Parathyroid adenoma (tissue), 2 donors: ENCODE measurements around the gene LRTM2.

ENCODE experiments used
- H2AFZ ChIP-seq: fragments of 300-600 bp; sonication (generic); one replicate; pipeline ENCODE4 v1.7.0; 2017; ENCODE audit warnings: antibody characterized with exemption, mild to moderate bottlenecking
- H3K27ac ChIP-seq: fragments of 300-600 bp; sonication (generic); one replicate; pipeline ENCODE4 v1.7.0; 2017
- H3K27me3 ChIP-seq: fragments of 300-600 bp; sonication (generic); one replicate; pipeline ENCODE4 v1.7.0; 2017; ENCODE audit warnings: low read length; ENCODE audit not compliant: control insufficient read depth, insufficient read depth
- H3K36me3 ChIP-seq: fragments of 300-600 bp; sonication (generic); one replicate; pipeline ENCODE4 v1.7.0; 2017; ENCODE audit warnings: low read length; ENCODE audit not compliant: control insufficient read depth, insufficient read depth
- H3K4me1 ChIP-seq: fragments of 300-600 bp; sonication (generic); one replicate; pipeline ENCODE4 v1.7.0; 2017; ENCODE audit warnings: control low read depth
- H3K4me2 ChIP-seq: fragments of 300-600 bp; sonication (generic); one replicate; pipeline ENCODE4 v1.7.0; 2017; ENCODE audit warnings: low read length
- H3K4me3 ChIP-seq: fragments of 300-600 bp; sonication (generic); one replicate; pipeline ENCODE4 v1.7.0; 2017; ENCODE audit warnings: low read depth, low read length
- H3K79me2 ChIP-seq: fragments of 300-600 bp; sonication (generic); one replicate; pipeline ENCODE4 v1.7.0; 2017; ENCODE audit warnings: control low read depth
- H3K9ac ChIP-seq: fragments of 300-600 bp; sonication (generic); one replicate; pipeline ENCODE4 v1.7.0; 2017; ENCODE audit warnings: mild to moderate bottlenecking
- H3K9me3 ChIP-seq: fragments of 300-600 bp; sonication (generic); one replicate; pipeline ENCODE4 v1.7.0; 2017; ENCODE audit warnings: low read length; ENCODE audit not compliant: control insufficient read depth
- CTCF ChIP-seq: fragments of 300-600 bp; sonication (generic); IDR thresholded peaks from one replicate; pipeline ENCODE4 v1.7.0; 2017; ENCODE audit warnings: antibody characterized with exemption, mild to moderate bottlenecking
- donor health status: primary hyperparathyroidism.

The LRTM2 gene

DNA sequence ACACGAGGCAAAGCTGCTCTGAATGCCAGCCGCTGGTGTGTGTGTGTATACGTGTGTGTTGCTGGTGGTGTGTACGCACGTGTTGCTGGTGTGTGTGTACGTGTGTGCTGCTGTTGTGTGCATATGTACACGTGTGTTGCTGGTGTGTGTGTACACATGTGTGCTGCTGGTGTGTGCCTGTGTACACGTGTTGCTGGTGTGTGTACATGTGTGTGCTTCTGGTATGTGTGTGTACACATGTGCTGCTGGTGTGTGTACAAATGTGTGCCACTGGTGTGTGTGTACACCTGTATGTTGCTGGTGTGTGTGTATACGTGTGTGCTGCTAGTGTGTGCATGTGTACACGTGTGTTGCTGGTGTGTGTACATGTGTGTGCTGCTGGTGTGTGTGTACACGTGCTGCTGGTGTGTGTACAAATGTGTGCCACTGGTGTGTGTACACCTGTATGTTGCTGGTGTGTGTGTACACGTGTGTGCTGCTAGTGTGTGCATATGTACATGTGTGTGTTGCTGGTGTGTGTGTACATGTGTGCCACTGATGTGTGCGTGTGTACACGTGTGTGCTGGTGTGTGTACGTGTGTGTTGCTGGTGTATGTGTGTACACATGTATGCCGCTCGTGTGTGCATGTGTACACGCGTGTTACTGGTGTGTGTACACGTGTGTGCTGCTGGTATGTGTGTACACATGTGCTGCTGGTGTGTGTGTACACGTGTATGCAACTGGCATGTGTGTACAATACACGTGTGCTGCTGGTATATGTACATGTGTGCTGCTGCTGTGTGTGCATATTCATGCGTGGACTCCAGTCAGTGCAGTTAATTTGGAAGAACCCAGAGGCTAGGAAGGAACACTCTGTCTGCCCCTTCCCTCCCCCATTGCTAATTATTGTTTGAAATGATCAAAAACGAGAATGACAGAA, 50.9 kb downstream of the LRTM2 start:
- no peaks in the 10 kb centered on the region for H3K9me3 ChIP-seq
- H3K4me2 ChIP-seq = no peak overlapping the region
- H3K27ac ChIP-seq = no peak overlapping the region
- H3K36me3 ChIP-seq = no peaks in the 10 kb centered on the region
- no peak overlapping the region for H3K9ac ChIP-seq
- no peak overlapping the region for H3K4me3 ChIP-seq
- no peaks in the 10 kb centered on the region for H3K27me3 ChIP-seq
- no peaks in the 10 kb centered on the region for H3K79me2 ChIP-seq
- H3K4me1 ChIP-seq = no peaks in the 10 kb centered on the region
- no peak overlapping the region for H2AFZ ChIP-seq
- no peak for TF ChIP-seq CTCF

DNA sequence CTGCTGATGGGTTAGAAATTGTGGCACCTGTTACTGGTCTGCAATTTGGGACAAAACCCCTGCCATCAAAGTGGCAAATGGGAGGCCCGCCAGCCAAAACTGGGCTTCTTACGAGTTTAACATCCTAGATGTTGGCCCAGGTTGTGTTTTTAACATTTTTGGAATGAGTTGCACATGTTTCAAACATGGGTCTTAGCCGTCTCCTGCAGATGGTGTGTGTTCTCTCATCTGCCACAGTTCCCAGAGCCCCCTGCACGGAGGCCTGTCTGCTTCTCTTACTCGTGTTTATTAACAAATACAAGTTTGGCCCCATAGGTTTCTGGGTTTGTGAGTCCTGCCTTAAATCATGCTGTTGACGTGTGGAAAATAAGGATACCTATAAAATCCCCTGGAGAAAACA, 51.6 kb downstream of the LRTM2 start:
- TF ChIP-seq CTCF = no peak
- Histone ChIP-seq H3K4me2 (no peak overlapping the region), H3K27ac (no peak overlapping the region), H3K4me1 (no peaks in the 10 kb centered on the region), H3K9ac (no peak overlapping the region), H3K4me3 (no peak overlapping the region), H2AFZ (no peak overlapping the region), H3K27me3 (no peaks in the 10 kb centered on the region), H3K79me2 (no peaks in the 10 kb centered on the region), H3K9me3 (no peaks in the 10 kb centered on the region), H3K36me3 (no peaks in the 10 kb centered on the region)

GRCh38 chr12:1872448-1872847, 52.1 kb downstream of the LRTM2 start:
- Histone ChIP-seq H3K27ac (no peak overlapping the region), H3K79me2 (no peaks in the 10 kb centered on the region), H3K36me3 (no peaks in the 10 kb centered on the region), H3K4me2 (no peak overlapping the region), H2AFZ (no peak overlapping the region), H3K4me1 (no peaks in the 10 kb centered on the region), H3K4me3 (no peak overlapping the region), H3K9me3 (no peaks in the 10 kb centered on the region), H3K9ac (no peak overlapping the region), H3K27me3 (no peaks in the 10 kb centered on the region)
- no peak for TF ChIP-seq CTCF

DNA sequence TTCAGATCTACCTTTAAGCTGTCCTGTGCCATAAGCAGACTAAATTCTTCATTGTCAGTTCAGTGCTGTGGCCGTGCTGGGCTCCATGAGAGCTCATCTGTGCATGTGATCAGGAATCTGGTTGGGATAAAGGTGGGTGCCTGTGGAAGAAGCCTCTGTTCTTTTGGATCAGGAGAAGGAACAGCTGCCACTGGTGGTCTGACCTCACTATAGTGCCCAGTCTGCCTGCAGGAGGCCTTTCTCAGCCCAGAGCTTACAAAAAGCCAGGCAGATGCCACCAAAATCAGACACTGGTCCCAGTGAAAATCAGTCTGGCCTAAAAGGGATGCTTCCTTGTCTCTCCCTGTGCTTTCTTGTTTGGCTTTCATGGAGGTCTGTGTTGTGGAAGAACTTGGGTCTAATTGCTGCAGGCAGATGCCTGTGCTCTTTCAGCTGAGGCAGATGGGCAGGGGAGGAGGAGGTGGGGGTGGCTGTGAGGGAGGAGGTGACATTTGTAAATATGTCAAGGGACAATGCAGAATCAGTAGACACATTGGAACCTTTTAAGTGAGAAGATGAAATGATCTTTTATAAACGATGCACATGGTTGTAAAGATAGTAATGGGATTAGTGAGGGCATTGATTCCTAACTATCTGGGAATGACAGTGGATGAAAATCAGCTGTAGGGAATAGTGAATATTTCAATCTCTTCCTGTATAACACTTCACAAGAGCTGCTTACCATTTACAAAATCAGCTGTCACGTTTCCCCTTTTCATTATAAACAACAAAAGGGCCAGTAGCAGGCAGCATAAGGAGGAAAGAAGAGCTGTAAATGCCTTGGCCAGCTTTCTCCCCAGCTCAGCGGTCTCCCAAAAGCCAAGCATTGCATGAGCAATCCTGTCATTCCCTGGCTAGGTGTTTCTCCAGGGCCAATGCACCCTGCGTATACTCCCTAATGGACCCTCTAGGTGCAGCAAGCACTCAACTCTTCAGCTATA, 53.5 kb downstream of the LRTM2 start:
- TF ChIP-seq CTCF = no peak
- Histone ChIP-seq H3K27ac (no peak overlapping the region), H3K79me2 (no peaks in the 10 kb centered on the region), H3K9ac (no peak overlapping the region), H2AFZ (no peak overlapping the region), H3K4me3 (no peak overlapping the region), H3K9me3 (no peaks in the 10 kb centered on the region), H3K36me3 (no peaks in the 10 kb centered on the region), H3K27me3 (no peaks in the 10 kb centered on the region), H3K4me2 (no peak overlapping the region), H3K4me1 (no peaks in the 10 kb centered on the region)
